Cerebellar nuclear complex (tissue), 1 donor: ENCODE measurements around the gene KRTAP5-2.
A peak's percentile ranks its signal among the peaks of the same experiment; 100 is the strongest.

Source experiments
- DNase-seq, 2 experiments: peaks; one replicate each; lab custom pipeline; 2025; lab: John Stamatoyannopoulos, UW

KRTAP5-2 gene

DNA sequence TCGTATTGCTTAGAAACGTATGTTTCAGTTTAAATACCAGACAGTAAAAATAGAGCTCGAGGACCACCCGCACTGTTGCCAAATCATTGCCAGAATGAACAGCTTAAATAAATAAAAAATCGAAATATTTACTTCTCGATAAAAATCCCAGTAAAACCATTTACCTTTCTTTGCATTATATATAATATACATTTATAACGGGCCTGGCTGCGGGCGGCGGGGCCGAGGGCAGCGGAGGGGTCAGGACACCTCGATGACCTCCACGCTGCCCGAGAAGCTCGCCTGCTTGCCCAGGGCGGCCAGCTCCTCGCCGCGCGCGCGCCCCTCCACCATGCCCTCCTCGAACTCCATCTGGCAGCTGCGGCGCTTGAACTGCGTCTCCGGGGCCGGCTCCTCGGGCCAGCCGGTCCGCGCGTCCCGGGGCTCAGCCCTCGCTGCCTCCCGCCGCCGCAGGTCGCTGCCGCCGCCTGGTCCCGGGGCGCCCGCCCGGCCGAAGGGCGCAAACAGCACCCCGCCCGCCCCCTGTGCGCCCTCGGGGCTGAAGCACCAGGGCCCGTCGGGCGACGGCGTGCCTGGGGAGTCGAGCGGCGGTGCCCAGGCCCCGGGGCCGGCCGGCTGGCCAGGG is 41.7 kb downstream of the KRTAP5-2 start:
- DNase-seq: no peak

DNA sequence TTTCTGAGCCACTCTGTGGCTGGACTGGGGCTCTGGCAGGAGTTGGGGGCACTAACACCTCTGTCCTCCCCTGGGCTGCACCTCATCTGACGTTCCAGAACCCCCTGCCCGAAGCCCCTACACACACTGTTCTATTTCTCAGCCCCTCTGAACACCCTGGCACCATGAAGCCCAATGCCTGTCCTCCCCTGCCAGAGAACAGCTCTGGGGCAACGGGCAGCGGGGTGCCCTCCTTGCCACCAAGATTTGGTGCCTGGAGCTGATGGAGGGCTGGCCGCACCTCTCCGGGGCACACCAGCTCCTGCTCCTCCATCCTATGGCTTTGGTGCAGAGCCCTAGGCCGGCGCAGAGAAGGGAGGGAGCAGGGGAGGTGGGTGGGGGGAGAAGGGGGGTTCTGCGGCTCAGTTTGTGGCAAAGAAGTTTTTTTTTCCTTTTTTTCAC is 42.4 kb downstream of the KRTAP5-2 start:
- no peak for DNase-seq

DNA sequence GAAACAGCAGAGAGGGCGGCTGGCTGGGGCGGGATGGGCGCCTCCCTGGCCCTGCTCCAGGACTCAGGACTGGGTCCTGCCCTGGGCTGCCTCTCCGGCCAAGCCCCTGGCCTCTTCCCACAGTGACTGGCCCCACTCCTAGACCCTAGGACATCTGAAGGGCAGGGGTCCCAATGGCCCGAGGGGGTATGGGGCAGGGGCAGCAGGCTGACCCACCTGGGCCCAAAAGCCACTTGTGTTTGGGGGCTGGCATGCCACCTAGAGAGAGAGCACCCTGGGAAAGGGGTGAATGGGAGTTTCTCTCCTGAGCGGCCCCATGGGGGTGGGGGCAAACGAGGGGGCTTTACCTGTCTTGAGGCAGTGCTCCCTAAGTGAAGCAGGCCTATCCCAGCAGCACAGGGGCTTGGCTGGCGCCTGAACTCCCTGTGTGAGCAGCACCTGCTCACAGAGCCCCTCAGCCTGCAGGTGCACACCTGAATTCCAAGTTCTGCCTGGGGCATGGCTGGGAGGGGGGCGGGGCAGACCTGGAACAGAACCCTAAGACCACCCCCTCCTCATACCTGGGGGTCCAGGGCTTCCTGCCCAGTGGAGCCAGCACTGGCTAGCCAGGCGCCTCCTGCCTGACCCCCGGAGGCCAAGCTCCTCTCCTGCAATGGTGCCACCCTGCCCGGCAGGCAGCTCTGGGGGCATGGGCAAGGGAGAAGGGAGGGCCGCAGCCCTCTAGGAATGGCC is 42.9 kb downstream of the KRTAP5-2 start:
- no peak for DNase-seq

DNA sequence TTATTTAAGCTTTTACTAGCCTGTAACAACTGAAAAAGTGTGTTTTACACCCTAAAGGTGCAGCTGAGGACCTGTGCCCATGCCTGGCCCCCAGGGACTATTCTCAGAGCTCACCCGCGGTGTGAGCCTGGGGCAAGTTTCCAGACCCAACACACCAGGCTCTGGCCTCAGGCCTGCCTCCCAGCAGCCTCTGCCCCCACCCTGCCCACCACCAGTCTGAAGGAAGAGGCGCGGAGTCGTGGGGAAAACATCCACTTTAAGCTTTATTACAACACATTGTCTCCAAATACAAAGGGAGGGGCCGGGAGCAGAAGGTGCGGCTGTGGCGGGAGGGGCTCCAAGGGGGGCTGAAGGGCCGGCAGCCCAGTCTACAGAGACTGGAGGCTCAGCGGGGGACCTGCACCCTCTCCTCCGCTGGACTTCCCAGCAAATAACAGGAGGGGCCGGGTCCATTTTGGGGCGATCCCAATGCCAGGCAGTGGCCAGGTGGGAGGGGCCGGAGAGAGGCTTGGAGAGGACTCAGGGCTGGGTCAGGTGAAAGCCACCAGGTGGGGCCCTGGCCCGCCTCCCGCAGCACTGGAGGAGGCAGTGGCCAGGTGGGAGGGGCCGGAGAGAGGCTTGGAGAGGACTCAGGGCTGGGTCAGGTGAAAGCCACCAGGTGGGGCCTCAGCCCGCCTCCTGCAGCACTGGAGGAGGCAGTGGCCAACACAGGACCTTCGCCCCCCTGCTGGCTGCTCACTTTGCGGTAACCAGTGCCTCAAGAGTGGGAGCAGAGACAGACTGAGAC is 44.1 kb downstream of the KRTAP5-2 start:
- DNase-seq: no peak

DNA sequence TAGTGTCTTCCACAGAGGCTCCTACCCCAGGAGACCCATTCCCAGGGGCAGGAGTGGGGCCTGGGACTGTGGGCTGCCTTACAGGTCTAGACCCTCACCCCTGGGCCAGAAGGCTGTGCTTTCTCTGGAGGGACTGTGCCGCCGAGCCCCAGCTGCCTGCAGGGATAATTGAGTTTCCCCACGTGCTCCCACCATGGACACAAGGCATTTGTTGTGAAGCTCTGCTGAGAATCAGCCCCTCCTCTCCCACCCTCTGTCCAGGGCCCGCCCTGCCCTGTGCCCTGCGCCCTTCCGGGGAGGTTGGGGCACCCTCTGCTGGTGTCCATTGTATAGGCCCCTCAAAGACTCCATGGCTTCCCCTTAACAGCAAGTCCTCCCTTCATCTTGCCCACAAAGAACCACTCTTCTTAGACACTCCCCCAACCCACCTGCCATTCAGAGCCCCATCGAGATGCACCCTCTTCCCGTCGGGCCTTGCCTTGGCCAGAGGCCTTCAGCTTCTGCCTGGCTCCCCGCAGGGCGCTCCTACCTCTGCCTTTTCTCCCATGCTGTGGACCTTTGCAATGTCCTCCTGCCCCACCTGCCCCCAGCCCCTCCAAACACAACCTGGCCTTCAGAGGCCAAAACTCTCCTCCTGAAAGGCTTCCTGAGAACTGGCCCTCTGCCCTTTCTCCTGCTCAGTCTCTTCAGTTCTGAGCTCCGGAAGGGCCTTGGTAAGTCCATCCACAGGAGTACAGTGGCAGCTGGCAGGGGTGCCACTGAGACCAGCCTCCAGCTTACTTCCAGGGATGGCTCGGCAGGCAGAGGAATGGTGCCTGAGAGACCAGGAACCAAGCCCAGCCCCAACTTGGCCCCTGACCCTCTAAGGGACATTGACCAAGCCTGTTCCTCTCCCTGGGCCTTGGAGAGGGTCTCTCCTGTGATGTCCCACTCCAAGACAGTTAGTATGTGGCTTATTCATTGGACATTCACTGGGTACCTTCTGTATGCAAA is 48.5 kb downstream of the KRTAP5-2 start:
- DNase-seq: no peak

DNA sequence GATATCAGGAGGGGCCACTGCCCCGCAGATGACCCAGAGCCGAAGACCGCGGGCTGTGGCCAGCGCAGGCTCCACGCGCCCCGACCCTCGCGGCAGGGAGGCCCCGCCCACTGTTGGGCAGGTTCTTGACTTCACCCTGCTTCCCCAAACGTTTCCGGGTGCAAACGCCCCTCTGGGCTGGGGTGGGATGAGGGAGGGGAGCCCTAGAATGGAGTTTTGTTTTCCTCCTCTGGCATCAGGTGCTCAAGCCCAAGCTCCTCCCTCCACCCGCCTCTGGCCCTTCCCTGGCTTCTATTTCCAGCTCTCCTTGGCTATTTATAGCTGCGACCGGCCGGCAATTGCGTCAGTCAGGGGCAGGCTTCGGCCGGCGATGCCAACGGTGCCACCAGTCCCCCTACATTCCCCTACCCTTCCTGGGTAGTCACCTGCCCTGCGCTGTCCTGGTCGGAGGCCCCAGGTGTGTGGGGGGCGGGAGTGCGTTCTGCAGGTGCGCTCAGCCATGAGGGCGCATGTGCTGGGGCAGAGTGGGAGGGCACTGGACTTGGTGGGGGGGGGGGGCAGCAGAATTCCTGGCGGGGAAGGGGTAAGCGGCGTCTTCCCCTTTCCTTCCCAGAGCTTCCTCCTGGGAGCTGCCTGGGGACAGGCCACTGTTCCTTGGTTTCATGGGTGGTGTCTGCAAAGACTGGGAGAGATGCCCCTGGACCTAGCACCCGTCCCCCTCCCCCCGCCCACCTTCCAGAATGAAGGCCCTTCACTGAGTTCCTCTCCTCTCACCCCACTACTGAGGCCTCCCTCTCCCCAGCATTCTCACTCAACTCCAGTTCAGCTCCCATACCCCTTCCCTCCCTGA is 49.6 kb downstream of the KRTAP5-2 start:
- DNase-seq: peak in 1 of 2 experiments; percentile 23

DNA sequence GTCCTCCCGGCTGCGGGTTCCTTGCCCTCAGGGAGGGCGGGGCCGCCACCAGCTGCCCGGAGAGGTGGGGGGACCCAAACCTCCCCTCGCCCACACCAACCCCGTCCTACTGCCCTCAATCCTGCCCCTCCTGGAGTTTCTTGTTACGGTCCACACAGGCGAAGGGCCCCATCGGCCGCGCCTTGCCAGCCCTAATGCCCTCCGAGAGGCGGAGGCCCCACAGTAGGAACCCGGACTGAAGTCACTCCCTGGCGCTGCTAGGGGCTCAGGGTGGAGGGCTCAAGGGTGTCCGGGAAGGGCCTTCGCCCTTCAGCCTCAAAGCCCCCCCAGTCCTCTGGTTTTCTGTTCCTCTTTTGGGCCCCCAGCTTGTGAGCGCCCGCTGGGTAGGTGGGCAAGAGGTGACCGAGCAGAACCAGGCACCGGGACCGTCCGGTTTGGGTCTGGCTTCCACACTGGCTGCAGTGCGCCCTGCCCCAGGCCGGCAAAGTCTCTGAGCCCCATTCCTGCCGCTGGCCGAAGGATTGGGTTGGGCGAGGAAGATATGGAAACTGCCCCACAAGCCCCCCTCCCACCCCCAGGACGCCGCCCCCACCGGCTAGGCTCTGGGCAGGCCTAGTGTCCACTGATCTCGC is 50.5 kb downstream of the KRTAP5-2 start:
- DNase-seq: no peak
